SK-N-SH (cell line): ENCODE data around the gene KIF5C. TPM values are rescaled to one million over a fixed set of nuclear protein-coding genes. Genes with fewer than 3 reads are reported as not detected.

Experiments
- CTCF ChIA-PET: fragments of 300-600, 350-600 bp; formaldehyde crosslinking; extraction: SDS; loops from one replicate; lab custom pipeline; 2021; lab: Yijun Ruan, JAX
- POLR2A ChIA-PET: fragments of 350-600 bp; sonication (Branson Sonifier 250); formaldehyde crosslinking; extraction: SDS; loops from one replicate; lab custom pipeline; 2020; ENCODE audit warnings: antibody characterized with exemption, inconsistent platforms; lab: Yijun Ruan, JAX
- DNase-seq: peaks from one replicate; pipeline ENCODE4 v3.0.0; 2012
- H2AFZ ChIP-seq: fragments of 200-600 bp; sonication (generic); 2 replicates; pipeline ENCODE4 v1.8.1; 2016; ENCODE audit warnings: antibody characterized with exemption, mild to moderate bottlenecking, low read depth
- H3F3A ChIP-seq: fragments of 200-600 bp; sonication (generic); replicated peaks from 2 replicates; pipeline ENCODE3; 2016; ENCODE audit warnings: antibody characterized with exemption, mild to moderate bottlenecking; ENCODE audit not compliant: insufficient read depth
- H3K27ac ChIP-seq, 2 experiments: fragments of 200-500 bp in 1 of 2; fragments of 200-600 bp in 1 of 2; sonication (Bioruptor generic) in 1 of 2; sonication (generic), shearing (Covaris generic) in 1 of 2; 2 replicates each; pipeline versions ENCODE4 v1.5.1 to v1.6.1; 2014 to 2016; ENCODE audit warnings: low read depth in 2 of 2, inconsistent platforms in 1 of 2, low read length in 1 of 2, mild to moderate bottlenecking in 1 of 2, mixed read lengths in 1 of 2
- H3K27me3 ChIP-seq: fragments of 200-600 bp; sonication (generic), shearing (Covaris generic); 2 replicates; pipeline ENCODE4 v1.6.1; 2016; ENCODE audit warnings: mixed run types; ENCODE audit not compliant: insufficient read depth
- H3K36me3 ChIP-seq, 2 experiments: fragments of 200-500 bp in 1 of 2; fragments of 200-600 bp in 1 of 2; sonication (Bioruptor generic) in 1 of 2; sonication (generic) in 1 of 2; replicated peaks in 1 of 2; 2 replicates each; pipeline versions ENCODE3 to v1.5.1; 2014 to 2016; ENCODE audit warnings: low read length in 1 of 2, mild to moderate bottlenecking in 1 of 2; ENCODE audit not compliant: insufficient read depth in 2 of 2, control insufficient read depth in 1 of 2
- H3K4me1 ChIP-seq, 2 experiments: fragments of 200-500 bp in 1 of 2; fragments of 200-600 bp in 1 of 2; sonication (Bioruptor generic) in 1 of 2; sonication (generic), shearing (Covaris generic) in 1 of 2; 2 replicates each; pipeline versions ENCODE4 v1.5.1 to v1.6.1; 2014 to 2016; ENCODE audit warnings: low read depth in 1 of 2, low read length in 1 of 2, mixed run types in 1 of 2; ENCODE audit not compliant: insufficient read depth in 2 of 2, control insufficient read depth in 1 of 2
- H3K4me2 ChIP-seq: fragments of 200-600 bp; sonication (generic), shearing (Covaris generic); 2 replicates; pipeline ENCODE4 v1.6.1; 2017; ENCODE audit warnings: mixed run types
- H3K4me3 ChIP-seq, 2 experiments: fragments of 200-500 bp in 1 of 2; fragments of 200-600 bp in 1 of 2; sonication (Bioruptor generic) in 1 of 2; sonication (generic), shearing (Covaris generic) in 1 of 2; 2 replicates each; pipeline versions ENCODE4 v1.5.1 to v1.8.1; 2014 to 2016; ENCODE audit warnings: low read depth in 2 of 2, inconsistent platforms in 1 of 2, low read length in 1 of 2, mild to moderate bottlenecking in 1 of 2, mixed read lengths in 1 of 2, moderate library complexity in 1 of 2
- H3K79me2 ChIP-seq: fragments of 200-600 bp; sonication (generic); 2 replicates; pipeline ENCODE4 v1.8.1; 2017; ENCODE audit warnings: mild to moderate bottlenecking; ENCODE audit not compliant: insufficient read depth
- H3K9ac ChIP-seq: fragments of 200-600 bp; sonication (generic); 2 replicates; pipeline ENCODE4 v1.6.1; 2017; ENCODE audit warnings: mixed run types
- H3K9me2 ChIP-seq: fragments of 200-600 bp; sonication (generic); 2 replicates; pipeline ENCODE4 v1.6.1; 2017; ENCODE audit warnings: mixed run types
- H3K9me3 ChIP-seq: fragments of 200-600 bp; sonication (generic); 2 replicates; pipeline ENCODE4 v1.6.1; 2017; ENCODE audit warnings: mixed run types, mild to moderate bottlenecking, moderate library complexity
- H4K20me1 ChIP-seq: fragments of 200-600 bp; sonication (generic); 2 replicates; pipeline ENCODE4 v1.6.1; 2017; ENCODE audit warnings: mild to moderate bottlenecking, mixed run types; ENCODE audit not compliant: insufficient read depth
- EP300 ChIP-seq, 2 experiments: IDR thresholded peaks; 2 replicates each; pipeline versions ENCODE4 v1.4.0 to v1.6.1; 2012; ENCODE audit warnings: borderline replicate concordance in 1 of 2, low read depth in 1 of 2, low read length in 1 of 2
- EZH2phosphoT487 ChIP-seq: fragments of 200-600 bp; sonication (generic); IDR thresholded peaks from 2 replicates; pipeline ENCODE4 v1.6.1; 2017; ENCODE audit warnings: low read depth, mixed run types, mild to moderate bottlenecking, antibody characterized with exemption, moderate library complexity, borderline replicate concordance
- FOSL2 ChIP-seq: IDR thresholded peaks from 2 replicates; pipeline ENCODE4 v1.4.0; 2012; ENCODE audit warnings: low read depth, mild to moderate bottlenecking, moderate library complexity, borderline replicate concordance
- FOXJ3 ChIP-seq: sonication (generic); formaldehyde crosslinking; IDR thresholded peaks from 2 replicates; pipeline ENCODE4 v1.5.1; 2020; ENCODE audit warnings: mild to moderate bottlenecking, missing genetic modification reagents
- GATA2 ChIP-seq: sonication (generic); formaldehyde crosslinking; IDR thresholded peaks from 2 replicates; pipeline ENCODE4 v1.5.0; 2020; ENCODE audit warnings: mild to moderate bottlenecking, missing genetic modification reagents
- MEF2A ChIP-seq: IDR thresholded peaks from 2 replicates; pipeline ENCODE4 v1.4.0; 2012; ENCODE audit warnings: low read depth, borderline replicate concordance
- MXI1 ChIP-seq: IDR thresholded peaks from 2 replicates; pipeline ENCODE4 v1.6.1; 2012; ENCODE audit warnings: mild to moderate bottlenecking, low read depth, low read length, improper control_type of control experiment
- NFIC ChIP-seq: IDR thresholded peaks from 2 replicates; pipeline ENCODE4 v1.4.0; 2012; ENCODE audit warnings: borderline replicate concordance
- NRF1 ChIP-seq: IDR thresholded peaks from 2 replicates; pipeline ENCODE4 v1.6.1; 2012; ENCODE audit warnings: low read depth, mild to moderate bottlenecking, low read length
- RCOR1 ChIP-seq: fragments of 150-350 bp; IDR thresholded peaks from 2 replicates; pipeline ENCODE4 v1.6.1; 2017; ENCODE audit warnings: antibody characterized with exemption, low read length
- RXRA ChIP-seq: IDR thresholded peaks from 2 replicates; pipeline ENCODE4 v1.4.0; 2012; ENCODE audit warnings: low read depth, mild to moderate bottlenecking, borderline replicate concordance
- TEAD4 ChIP-seq: IDR thresholded peaks from 2 replicates; pipeline ENCODE4 v1.4.0; 2012; ENCODE audit warnings: mild to moderate bottlenecking, borderline replicate concordance; ENCODE audit not compliant: insufficient read depth
- WGBS: methylation state at CpG from one replicate; pipeline ENCODE4 v1.1.6; 2017; ENCODE audit warnings: low lambda C conversion rate; 5-methylcytosine and 5-hydroxymethylcytosine counted together
- polyA plus RNA-seq, 3 experiments: library from polyadenylated mRNA; depleted of rRNA; stranded (reverse); fragments of >200 nt; gene quantifications; 2 replicates each; pipeline ENCODE4 v1.2.3, GENCODE V29; 2012
- TF ChIP-seq, protein P1 (sequence below): IDR thresholded peaks from 2 replicates; pipeline ENCODE4 v1.4.0; 2012; ENCODE audit warnings: low read depth
- TF ChIP-seq, protein P2 (sequence below): IDR thresholded peaks from 2 replicates; pipeline ENCODE4 v1.4.0; 2012; ENCODE audit warnings: low read depth, borderline replicate concordance
- TF ChIP-seq, protein P3 (sequence below): IDR thresholded peaks from 2 replicates; pipeline ENCODE4 v1.6.1; 2012; ENCODE audit warnings: mild to moderate bottlenecking, low read depth, low read length, moderate library complexity
- TF ChIP-seq, protein P4 (sequence below): fragments of 150-350 bp; IDR thresholded peaks from 2 replicates; pipeline ENCODE4 v1.6.1; 2017; ENCODE audit warnings: antibody characterized with exemption, low read length, low read depth, borderline replicate concordance
- TF ChIP-seq, protein P5 (sequence below): fragments of 150-350 bp; IDR thresholded peaks from 2 replicates; pipeline ENCODE4 v1.6.1; 2016; ENCODE audit warnings: mild to moderate bottlenecking, low read depth, low read length
- TF ChIP-seq, protein P6 (sequence below): fragments of 200-600 bp; sonication (generic); IDR thresholded peaks from 2 replicates; pipeline ENCODE4 v1.6.1; 2017; ENCODE audit warnings: antibody characterized with exemption, mild to moderate bottlenecking, moderate library complexity

Gene KIF5C
- polyA plus RNA-seq, 1 of the 3 experiments (the other 2 are of a cell fraction), result 3.9 TPM

DNA sequence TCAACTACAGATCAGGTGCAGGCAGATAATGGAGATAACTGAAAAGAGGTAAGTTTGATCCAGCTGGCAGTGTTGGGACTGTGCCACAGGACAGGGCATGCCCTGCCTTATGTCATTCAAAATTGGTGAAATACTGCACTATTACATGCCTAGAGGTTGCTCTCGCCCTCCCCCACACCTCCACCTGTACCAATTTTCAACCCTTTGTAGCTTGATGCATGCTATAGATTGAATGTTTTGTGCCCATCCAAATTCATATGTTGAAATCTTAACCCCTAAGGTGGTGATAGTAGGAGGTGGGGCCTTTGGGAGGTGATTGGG lies 91.4 kb downstream of the KIF5C start:
- CTCF ChIA-PET, result interaction anchor here (0.6 to 1.7 kb wide), 2 partner anchors 12 to 953 kb away, joined by 3 to 4 read pairs; no protein-coding TSS in a partner anchor
- Histone ChIP-seq H3K27ac (no peak overlapping the region), H3F3A (no peaks in the 10 kb centered on the region)
- POLR2A ChIA-PET, result no interaction called here
- TF ChIP-seq GATA2 (no peak), NRF1 (no peak), EZH2phosphoT487 (no peak), FOXJ3 (no peak), NFIC (no peak), FOSL2 (no peak), RCOR1 (no peak)
- TF ChIP-seq, protein P1, sequence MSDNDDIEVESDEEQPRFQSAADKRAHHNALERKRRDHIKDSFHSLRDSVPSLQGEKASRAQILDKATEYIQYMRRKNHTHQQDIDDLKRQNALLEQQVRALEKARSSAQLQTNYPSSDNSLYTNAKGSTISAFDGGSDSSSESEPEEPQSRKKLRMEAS, result no peak
- TF ChIP-seq, protein P2, sequence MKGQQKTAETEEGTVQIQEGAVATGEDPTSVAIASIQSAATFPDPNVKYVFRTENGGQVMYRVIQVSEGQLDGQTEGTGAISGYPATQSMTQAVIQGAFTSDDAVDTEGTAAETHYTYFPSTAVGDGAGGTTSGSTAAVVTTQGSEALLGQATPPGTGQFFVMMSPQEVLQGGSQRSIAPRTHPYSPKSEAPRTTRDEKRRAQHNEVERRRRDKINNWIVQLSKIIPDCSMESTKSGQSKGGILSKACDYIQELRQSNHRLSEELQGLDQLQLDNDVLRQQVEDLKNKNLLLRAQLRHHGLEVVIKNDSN, result no peak
- TF ChIP-seq, protein P3, sequence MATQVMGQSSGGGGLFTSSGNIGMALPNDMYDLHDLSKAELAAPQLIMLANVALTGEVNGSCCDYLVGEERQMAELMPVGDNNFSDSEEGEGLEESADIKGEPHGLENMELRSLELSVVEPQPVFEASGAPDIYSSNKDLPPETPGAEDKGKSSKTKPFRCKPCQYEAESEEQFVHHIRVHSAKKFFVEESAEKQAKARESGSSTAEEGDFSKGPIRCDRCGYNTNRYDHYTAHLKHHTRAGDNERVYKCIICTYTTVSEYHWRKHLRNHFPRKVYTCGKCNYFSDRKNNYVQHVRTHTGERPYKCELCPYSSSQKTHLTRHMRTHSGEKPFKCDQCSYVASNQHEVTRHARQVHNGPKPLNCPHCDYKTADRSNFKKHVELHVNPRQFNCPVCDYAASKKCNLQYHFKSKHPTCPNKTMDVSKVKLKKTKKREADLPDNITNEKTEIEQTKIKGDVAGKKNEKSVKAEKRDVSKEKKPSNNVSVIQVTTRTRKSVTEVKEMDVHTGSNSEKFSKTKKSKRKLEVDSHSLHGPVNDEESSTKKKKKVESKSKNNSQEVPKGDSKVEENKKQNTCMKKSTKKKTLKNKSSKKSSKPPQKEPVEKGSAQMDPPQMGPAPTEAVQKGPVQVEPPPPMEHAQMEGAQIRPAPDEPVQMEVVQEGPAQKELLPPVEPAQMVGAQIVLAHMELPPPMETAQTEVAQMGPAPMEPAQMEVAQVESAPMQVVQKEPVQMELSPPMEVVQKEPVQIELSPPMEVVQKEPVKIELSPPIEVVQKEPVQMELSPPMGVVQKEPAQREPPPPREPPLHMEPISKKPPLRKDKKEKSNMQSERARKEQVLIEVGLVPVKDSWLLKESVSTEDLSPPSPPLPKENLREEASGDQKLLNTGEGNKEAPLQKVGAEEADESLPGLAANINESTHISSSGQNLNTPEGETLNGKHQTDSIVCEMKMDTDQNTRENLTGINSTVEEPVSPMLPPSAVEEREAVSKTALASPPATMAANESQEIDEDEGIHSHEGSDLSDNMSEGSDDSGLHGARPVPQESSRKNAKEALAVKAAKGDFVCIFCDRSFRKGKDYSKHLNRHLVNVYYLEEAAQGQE, result no peak
- TF ChIP-seq, all 33 proteins: peak for 0
- H3K79me2 ChIP-seq, result no peaks in the 10 kb centered on the region
- no peaks in the 10 kb centered on the region for H3K9me2 ChIP-seq
- H3K4me1 ChIP-seq, result peaks cover 0 to 31% of the 10 kb centered on the region in 2 experiments; a peak in 2 of 4 replicates
- no peaks in the 10 kb centered on the region for H3K9me3 ChIP-seq
- no peak for DNase-seq
- no peak overlapping the region for H2AFZ ChIP-seq
- H3K36me3 ChIP-seq, result no peaks in the 10 kb centered on the region
- no peak overlapping the region for H3K4me3 ChIP-seq
- WGBS, result 60% methylated on average over 1 of the region's 1 CpG
- H3K27me3 ChIP-seq, result no peaks in the 10 kb centered on the region
- H3K4me2 ChIP-seq, result no peak overlapping the region
- no peaks in the 10 kb centered on the region for H4K20me1 ChIP-seq
- no peak overlapping the region for H3K9ac ChIP-seq

DNA sequence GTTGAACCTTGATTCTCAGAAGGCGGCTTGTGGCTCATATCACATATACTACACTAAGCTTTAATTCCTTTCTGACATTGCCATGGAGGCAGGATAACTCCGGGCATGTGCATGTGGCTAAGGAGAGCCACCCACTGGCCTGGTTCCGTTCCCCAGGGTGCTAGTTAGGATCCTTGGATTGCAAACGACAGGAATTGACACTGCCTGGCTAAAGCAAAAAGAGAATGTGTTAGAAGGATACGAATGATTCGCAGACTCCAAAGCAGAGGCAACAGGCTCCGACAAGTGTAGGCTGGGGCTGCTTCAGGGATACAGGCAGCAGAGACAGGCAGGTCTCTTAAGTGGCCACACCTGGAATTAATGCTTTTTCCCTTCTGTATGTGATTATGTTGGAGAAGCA lies 92.0 kb downstream of the KIF5C start:
- DNase-seq, result no peak
- CTCF ChIA-PET, result interaction anchor here (1.1 to 1.7 kb wide), 2 partner anchors 12 to 23 kb away, joined by 4 read pairs; no protein-coding TSS in a partner anchor
- peaks cover 0 to 31% of the 10 kb centered on the region in 2 experiments; a peak in 2 of 4 replicates for H3K4me1 ChIP-seq
- no peaks in the 10 kb centered on the region for H4K20me1 ChIP-seq
- H3K36me3 ChIP-seq, result no peaks in the 10 kb centered on the region
- 83% methylated on average over 7 of the region's 7 CpGs for WGBS
- H3K27me3 ChIP-seq, result no peaks in the 10 kb centered on the region
- no peak overlapping the region for H3K4me3 ChIP-seq
- H2AFZ ChIP-seq, result no peak overlapping the region
- H3K79me2 ChIP-seq, result no peaks in the 10 kb centered on the region
- H3K4me2 ChIP-seq, result no peak overlapping the region
- H3K9me2 ChIP-seq, result no peaks in the 10 kb centered on the region
- no peaks in the 10 kb centered on the region for H3K9me3 ChIP-seq
- no peaks in the 10 kb centered on the region for H3F3A ChIP-seq
- H3K9ac ChIP-seq, result no peak overlapping the region
- POLR2A ChIA-PET, result no interaction called here
- H3K27ac ChIP-seq, result no peak overlapping the region; a peak in 1 of 4 replicates
- TF ChIP-seq EZH2phosphoT487 (no peak), RXRA (no peak), MXI1 (no peak), TEAD4 (no peak), MEF2A (no peak), EP300 (IDR thresholded peaks at IDR 0.05; ENCODE audit: borderline replicate concordance in 1 of 2, low read depth in 1 of 2, low read length in 1 of 2) (no peak), FOSL2 (no peak)
- TF ChIP-seq, protein P4, sequence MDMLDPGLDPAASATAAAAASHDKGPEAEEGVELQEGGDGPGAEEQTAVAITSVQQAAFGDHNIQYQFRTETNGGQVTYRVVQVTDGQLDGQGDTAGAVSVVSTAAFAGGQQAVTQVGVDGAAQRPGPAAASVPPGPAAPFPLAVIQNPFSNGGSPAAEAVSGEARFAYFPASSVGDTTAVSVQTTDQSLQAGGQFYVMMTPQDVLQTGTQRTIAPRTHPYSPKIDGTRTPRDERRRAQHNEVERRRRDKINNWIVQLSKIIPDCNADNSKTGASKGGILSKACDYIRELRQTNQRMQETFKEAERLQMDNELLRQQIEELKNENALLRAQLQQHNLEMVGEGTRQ, result no peak
- TF ChIP-seq, protein P5, sequence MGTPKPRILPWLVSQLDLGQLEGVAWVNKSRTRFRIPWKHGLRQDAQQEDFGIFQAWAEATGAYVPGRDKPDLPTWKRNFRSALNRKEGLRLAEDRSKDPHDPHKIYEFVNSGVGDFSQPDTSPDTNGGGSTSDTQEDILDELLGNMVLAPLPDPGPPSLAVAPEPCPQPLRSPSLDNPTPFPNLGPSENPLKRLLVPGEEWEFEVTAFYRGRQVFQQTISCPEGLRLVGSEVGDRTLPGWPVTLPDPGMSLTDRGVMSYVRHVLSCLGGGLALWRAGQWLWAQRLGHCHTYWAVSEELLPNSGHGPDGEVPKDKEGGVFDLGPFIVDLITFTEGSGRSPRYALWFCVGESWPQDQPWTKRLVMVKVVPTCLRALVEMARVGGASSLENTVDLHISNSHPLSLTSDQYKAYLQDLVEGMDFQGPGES, result no peak
- TF ChIP-seq, protein P6, sequence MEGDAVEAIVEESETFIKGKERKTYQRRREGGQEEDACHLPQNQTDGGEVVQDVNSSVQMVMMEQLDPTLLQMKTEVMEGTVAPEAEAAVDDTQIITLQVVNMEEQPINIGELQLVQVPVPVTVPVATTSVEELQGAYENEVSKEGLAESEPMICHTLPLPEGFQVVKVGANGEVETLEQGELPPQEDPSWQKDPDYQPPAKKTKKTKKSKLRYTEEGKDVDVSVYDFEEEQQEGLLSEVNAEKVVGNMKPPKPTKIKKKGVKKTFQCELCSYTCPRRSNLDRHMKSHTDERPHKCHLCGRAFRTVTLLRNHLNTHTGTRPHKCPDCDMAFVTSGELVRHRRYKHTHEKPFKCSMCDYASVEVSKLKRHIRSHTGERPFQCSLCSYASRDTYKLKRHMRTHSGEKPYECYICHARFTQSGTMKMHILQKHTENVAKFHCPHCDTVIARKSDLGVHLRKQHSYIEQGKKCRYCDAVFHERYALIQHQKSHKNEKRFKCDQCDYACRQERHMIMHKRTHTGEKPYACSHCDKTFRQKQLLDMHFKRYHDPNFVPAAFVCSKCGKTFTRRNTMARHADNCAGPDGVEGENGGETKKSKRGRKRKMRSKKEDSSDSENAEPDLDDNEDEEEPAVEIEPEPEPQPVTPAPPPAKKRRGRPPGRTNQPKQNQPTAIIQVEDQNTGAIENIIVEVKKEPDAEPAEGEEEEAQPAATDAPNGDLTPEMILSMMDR, result no peak
